ENCODE measurements around the gene PALLD.

- TF ChIP-seq SIN3A (IDR thresholded peaks at IDR 0.05; ENCODE audit: low read depth) (no peak), CTCF (IDR thresholded peaks at IDR 0.05 in 2 of 3, conservative IDR thresholded peaks at IDR 0.05 in 1 of 3; ENCODE audit: borderline replicate concordance in 1 of 3, insufficient read depth in 1 of 3, low read depth in 2 of 3, low read length in 2 of 3) (no peak), EZH2 (IDR thresholded peaks at IDR 0.05) (no peak), POLR2A (IDR thresholded peaks at IDR 0.05; ENCODE audit: borderline replicate concordance, extremely low read depth, insufficient read depth, insufficient read length) (no peak), POLR2AphosphoS5 (IDR thresholded peaks at IDR 0.05; ENCODE audit: low read depth, low read length) (no peak), JUND (IDR thresholded peaks at IDR 0.05) (0 out of 2 replicates have a peak, but pooled peaks have one; percentile 19), EZH2phosphoT487 (IDR thresholded peaks at IDR 0.05; ENCODE audit: borderline replicate concordance) (no peak)
Observed at GRCh38 chr4:168766604-168767316, 269.9 kb downstream of the PALLD start.
